Subcutaneous abdominal adipose tissue (tissue), 5 donors: ENCODE measurements around the gene GNG4.

Source experiments
- H3K27ac ChIP-seq: one replicate; pipeline ENCODE4 v1.7.0; 2013; ENCODE audit warnings: low read depth, mild to moderate bottlenecking, inconsistent platforms, low read length, moderate library complexity
- H3K27me3 ChIP-seq, 5 donors: one replicate each; pipeline ENCODE4 v1.7.0; 2013; ENCODE audit warnings: low read length in 5 of 5, inconsistent platforms in 1 of 5; ENCODE audit not compliant: control insufficient read depth in 5 of 5, insufficient read depth in 4 of 5
- H3K36me3 ChIP-seq, 5 donors: one replicate each; pipeline ENCODE4 v1.7.0; 2013; ENCODE audit warnings: low read length in 5 of 5; ENCODE audit not compliant: control insufficient read depth in 5 of 5, insufficient read depth in 5 of 5
- H3K4me1 ChIP-seq, 5 donors: one replicate each; pipeline ENCODE4 v1.7.0; 2013; ENCODE audit warnings: low read length in 5 of 5, mild to moderate bottlenecking in 3 of 5, moderate library complexity in 1 of 5; ENCODE audit not compliant: control insufficient read depth in 5 of 5, insufficient read depth in 5 of 5
- H3K4me3 ChIP-seq, 5 donors: one replicate each; pipeline ENCODE4 v1.7.0; 2013; ENCODE audit warnings: low read length in 5 of 5, low read depth in 1 of 5
- H3K9ac ChIP-seq, 5 donors: one replicate each; pipeline ENCODE4 v1.7.0; 2013; ENCODE audit warnings: low read length in 5 of 5, mild to moderate bottlenecking in 4 of 5, moderate library complexity in 3 of 5
- H3K9me3 ChIP-seq, 5 donors: one replicate each; pipeline ENCODE4 v1.7.0; 2013; ENCODE audit warnings: low read length in 5 of 5; ENCODE audit not compliant: control insufficient read depth in 5 of 5
- donor health status: healthy.
- donor health status: healthy.
- donor health status: healthy.
- donor health status: healthy.
- donor health status: healthy.

GNG4 gene

GRCh38 chr1:235588916-235589515, 60.6 kb downstream of the GNG4 start:
- no peak overlapping the region for H3K9ac ChIP-seq
- H3K36me3 ChIP-seq, result no peaks in the 10 kb centered on the region
- no peak overlapping the region for H3K4me3 ChIP-seq
- peaks cover 0 to 5% (median 4%) of the 10 kb centered on the region in 5 donors for H3K27me3 ChIP-seq
- H3K4me1 ChIP-seq, result peaks cover 0 to under 1% (median 0%) of the 10 kb centered on the region in 5 donors
- H3K27ac ChIP-seq, result no peak overlapping the region
- no peaks in the 10 kb centered on the region for H3K9me3 ChIP-seq

- H3K36me3 ChIP-seq, result no peaks in the 10 kb centered on the region
- H3K4me3 ChIP-seq, result no peak overlapping the region
- no peaks in the 10 kb centered on the region for H3K9me3 ChIP-seq
- H3K27me3 ChIP-seq, result peaks cover 0 to 5% (median 4%) of the 10 kb centered on the region in 5 donors
- H3K4me1 ChIP-seq, result peaks cover 0 to 9% (median 0%) of the 10 kb centered on the region in 5 donors
- H3K27ac ChIP-seq, result no peak overlapping the region
- no peak overlapping the region for H3K9ac ChIP-seq
Measured at GRCh38 chr1:235588156-235588555, 61.4 kb downstream of the GNG4 start.

- Histone ChIP-seq H3K27ac (no peak overlapping the region), H3K4me1 (peaks cover 0 to 11% (median 0%) of the 10 kb centered on the region in 5 donors), H3K9ac (no peak overlapping the region), H3K27me3 (peaks cover 0 to 8% (median 4%) of the 10 kb centered on the region in 5 donors), H3K4me3 (no peak overlapping the region), H3K9me3 (no peaks in the 10 kb centered on the region), H3K36me3 (no peaks in the 10 kb centered on the region)
Measured at GRCh38 chr1:235586992-235587391, 62.6 kb downstream of the GNG4 start.

- H3K36me3 ChIP-seq, result no peaks in the 10 kb centered on the region
- peaks cover 0 to 5% (median 4%) of the 10 kb centered on the region in 5 donors for H3K27me3 ChIP-seq
- no peak overlapping the region for H3K9ac ChIP-seq
- no peaks in the 10 kb centered on the region for H3K9me3 ChIP-seq
- H3K27ac ChIP-seq, result no peak overlapping the region
- peaks cover 0 to 11% (median 0%) of the 10 kb centered on the region in 5 donors for H3K4me1 ChIP-seq
- H3K4me3 ChIP-seq, result no peak overlapping the region
Measured at GRCh38 chr1:235586413-235586812, 63.2 kb downstream of the GNG4 start.

- H3K9ac ChIP-seq, result no peak overlapping the region
- peaks cover 0 to 5% (median 4%) of the 10 kb centered on the region in 5 donors for H3K27me3 ChIP-seq
- no peak overlapping the region for H3K27ac ChIP-seq
- no peaks in the 10 kb centered on the region for H3K36me3 ChIP-seq
- H3K4me3 ChIP-seq, result no peak overlapping the region
- peaks cover 0 to 2% (median 0%) of the 10 kb centered on the region in 5 donors for H3K9me3 ChIP-seq
- H3K4me1 ChIP-seq, result peaks cover 0 to 11% (median 0%) of the 10 kb centered on the region in 5 donors
Measured at GRCh38 chr1:235584973-235585372, 64.6 kb downstream of the GNG4 start.

- H3K4me3 ChIP-seq, result no peak overlapping the region
- no peaks in the 10 kb centered on the region for H3K36me3 ChIP-seq
- peaks cover 0 to 2% (median 0%) of the 10 kb centered on the region in 5 donors for H3K9me3 ChIP-seq
- no peak overlapping the region for H3K9ac ChIP-seq
- H3K4me1 ChIP-seq, result peaks cover 0 to 11% (median 0%) of the 10 kb centered on the region in 5 donors
- peaks cover 0 to 5% (median 3%) of the 10 kb centered on the region in 5 donors for H3K27me3 ChIP-seq
- no peak overlapping the region for H3K27ac ChIP-seq
Measured at GRCh38 chr1:235583511-235584001, 66.0 kb downstream of the GNG4 start.

GRCh38 chr1:235582130-235582529, 67.5 kb downstream of the GNG4 start:
- Histone ChIP-seq H3K4me1 (peaks cover 0 to 11% (median 0%) of the 10 kb centered on the region in 5 donors), H3K27me3 (peaks cover 0 to 5% (median 0%) of the 10 kb centered on the region in 5 donors)

GRCh38 chr1:235579891-235580290, 69.7 kb downstream of the GNG4 start:
- no peak overlapping the region for H3K27ac ChIP-seq
- H3K36me3 ChIP-seq, result no peaks in the 10 kb centered on the region
- H3K4me3 ChIP-seq, result no peak overlapping the region
- no peak overlapping the region for H3K9ac ChIP-seq
- H3K4me1 ChIP-seq, result peaks cover 0 to 20% (median 0%) of the 10 kb centered on the region in 5 donors
- H3K27me3 ChIP-seq, result peaks cover 0 to 3% (median 0%) of the 10 kb centered on the region in 5 donors
- H3K9me3 ChIP-seq, result peaks cover 0 to 2% (median 0%) of the 10 kb centered on the region in 5 donors

More at GRCh38 chr1:235582130-235582529, 67.5 kb downstream of the GNG4 start:
- Histone ChIP-seq H3K9me3 (peaks cover 0 to 2% (median 0%) of the 10 kb centered on the region in 5 donors), H3K27ac (no peak overlapping the region), H3K36me3 (no peaks in the 10 kb centered on the region), H3K9ac (no peak overlapping the region), H3K4me3 (no peak overlapping the region)

- no peak overlapping the region for H3K4me3 ChIP-seq
- H3K9me3 ChIP-seq, result peaks cover 0 to 2% (median 0%) of the 10 kb centered on the region in 5 donors
- H3K9ac ChIP-seq, result no peak overlapping the region
- peaks cover 0 to 11% (median 0%) of the 10 kb centered on the region in 5 donors for H3K4me1 ChIP-seq
- H3K27me3 ChIP-seq, result no peaks in the 10 kb centered on the region
- H3K36me3 ChIP-seq, result no peaks in the 10 kb centered on the region
- H3K27ac ChIP-seq, result no peak overlapping the region
Measured at GRCh38 chr1:235575597-235575996, 74.0 kb downstream of the GNG4 start.

GRCh38 chr1:235573880-235574279, 75.7 kb downstream of the GNG4 start:
- no peak overlapping the region for H3K27ac ChIP-seq
- H3K9ac ChIP-seq, result no peak overlapping the region
- H3K9me3 ChIP-seq, result no peaks in the 10 kb centered on the region
- no peak overlapping the region for H3K4me3 ChIP-seq
- H3K4me1 ChIP-seq, result peaks cover 0 to 11% (median 0%) of the 10 kb centered on the region in 5 donors
- H3K27me3 ChIP-seq, result no peaks in the 10 kb centered on the region
- no peaks in the 10 kb centered on the region for H3K36me3 ChIP-seq
